Endothelial cell of umbilical vein (primary cell): ENCODE data around the gene WDR82. TPM values are rescaled to one million over a fixed set of nuclear protein-coding genes. Genes with fewer than 3 reads are reported as not detected.

Experiments
- BruUV-seq: library from RNA; stranded (reverse); fragments of 400-500 nt; replicated peaks from 2 replicates; lab custom pipeline; 2021; lab: Mats Ljungman, UMichigan
- CTCF ChIA-PET: fragments of 300-600, 350-600 bp; sonication (Branson Sonifier 250); formaldehyde crosslinking; loops from one replicate; lab custom pipeline; 2021; ENCODE audit warnings: antibody characterized with exemption, inconsistent platforms; lab: Charles Lee
- POLR2A ChIA-PET: fragments of 300-600, 350-600 bp; sonication (Branson Sonifier 250); formaldehyde crosslinking; loops from one replicate; lab custom pipeline; 2021; ENCODE audit warnings: antibody characterized with exemption, inconsistent platforms; lab: Charles Lee
- DNase-seq: peaks from one replicate; pipeline ENCODE4 v3.0.0-alpha.2; 2011; ENCODE audit warnings: low read depth, low spot score
- FAIRE-seq: peaks from 2 replicates; lab custom pipeline; 2011; peaks lifted over from hg19 to GRCh38; lab: Jason Lieb, UNC
- H2AFZ ChIP-seq: 2 replicates; pipeline ENCODE4 v1.6.0; 2012; ENCODE audit warnings: low read depth, low read length, control low read depth, inconsistent platforms
- H3K27ac ChIP-seq: 2 replicates; pipeline ENCODE4 v1.5.1; 2011; ENCODE audit warnings: low read depth, mild to moderate bottlenecking, control low read depth, low read length, moderate library complexity; ENCODE audit not compliant: insufficient read depth
- H3K27me3 ChIP-seq, 2 experiments: 2 replicates each; pipeline versions ENCODE4 v1.6.0 to v1.6.1; 2011; ENCODE audit warnings: low read length in 2 of 2, mixed read lengths in 1 of 2; ENCODE audit not compliant: control insufficient read depth in 2 of 2, insufficient read depth in 2 of 2
- H3K36me3 ChIP-seq, 2 experiments: 2 replicates in 1 of 2; 3 replicates in 1 of 2; pipeline ENCODE4 v1.5.1; 2011; ENCODE audit warnings: low read length in 2 of 2, mild to moderate bottlenecking in 1 of 2, moderate library complexity in 1 of 2; ENCODE audit not compliant: control insufficient read depth in 2 of 2, insufficient read depth in 2 of 2; ENCODE audit errors: extremely low read depth in 1 of 2
- H3K4me1 ChIP-seq: 3 replicates; pipeline ENCODE4 v1.5.1; 2011; ENCODE audit warnings: mild to moderate bottlenecking, low read length; ENCODE audit not compliant: control insufficient read depth, insufficient read depth; ENCODE audit errors: extremely low read depth
- H3K4me2 ChIP-seq: 2 replicates; pipeline ENCODE4 v1.6.1; 2011; ENCODE audit warnings: low read length, control low read depth, mixed read lengths; ENCODE audit not compliant: insufficient read depth
- H3K4me3 ChIP-seq, 3 experiments: fragments of 200-600 bp in 1 of 3; sonication (generic), shearing (Covaris generic) in 1 of 3; replicated peaks in 1 of 3; 2 replicates each; pipeline ENCODE4 v1.5.1; 2011 to 2016; ENCODE audit warnings: control low read depth in 3 of 3, low read length in 3 of 3, mild to moderate bottlenecking in 2 of 3, inconsistent platforms in 1 of 3, low read depth in 1 of 3, moderate library complexity in 1 of 3; ENCODE audit not compliant: insufficient read depth in 1 of 3
- H3K79me2 ChIP-seq: 2 replicates; pipeline ENCODE4 v1.6.0; 2012; ENCODE audit warnings: low read length, inconsistent platforms; ENCODE audit not compliant: control insufficient read depth, insufficient read depth
- H3K9ac ChIP-seq: replicated peaks from 2 replicates; pipeline ENCODE3; 2011; ENCODE audit warnings: low read length, control low read depth; ENCODE audit not compliant: insufficient read depth; ENCODE audit errors: extremely low read depth
- H3K9me1 ChIP-seq: replicated peaks from 3 replicates; pipeline ENCODE4 v1.6.0; 2011; ENCODE audit warnings: mild to moderate bottlenecking, low read length; ENCODE audit not compliant: control insufficient read depth, insufficient read depth; ENCODE audit errors: extremely low read depth
- H3K9me3 ChIP-seq: replicated peaks from 2 replicates; pipeline ENCODE4 v1.5.1; 2012; ENCODE audit warnings: low read length, inconsistent platforms; ENCODE audit not compliant: control insufficient read depth, insufficient read depth
- H4K20me1 ChIP-seq: replicated peaks from 2 replicates; pipeline ENCODE3; 2011; ENCODE audit warnings: mild to moderate bottlenecking, low read length; ENCODE audit not compliant: control insufficient read depth, insufficient read depth; ENCODE audit errors: extremely low read depth
- EZH2 ChIP-seq: IDR thresholded peaks from 2 replicates; pipeline ENCODE4 v1.6.1; 2012; ENCODE audit warnings: borderline replicate concordance, low read depth, mild to moderate bottlenecking, moderate library complexity, low read length, inconsistent platforms; ENCODE audit not compliant: severe bottlenecking
- FOS ChIP-seq: IDR thresholded peaks from 2 replicates; pipeline ENCODE4 v1.6.1; 2011; ENCODE audit warnings: mild to moderate bottlenecking, low read length, moderate library complexity, borderline replicate concordance; ENCODE audit not compliant: insufficient read depth
- GATA2 ChIP-seq: IDR thresholded peaks from 2 replicates; pipeline ENCODE4 v1.7.0; 2011; ENCODE audit warnings: low read depth, mild to moderate bottlenecking, moderate library complexity, mixed read lengths, low read length; ENCODE audit not compliant: insufficient read length, insufficient read depth
- JUN ChIP-seq: IDR thresholded peaks from 2 replicates; pipeline ENCODE4 v1.6.1; 2011; ENCODE audit warnings: borderline replicate concordance, low read depth; ENCODE audit not compliant: insufficient read length, insufficient read depth
- MAX ChIP-seq: IDR thresholded peaks from 2 replicates; pipeline ENCODE4 v1.6.1; 2011; ENCODE audit not compliant: insufficient read depth, insufficient read length
- MYC ChIP-seq: IDR thresholded peaks from one replicate; pipeline ENCODE4 v1.6.1; 2011; ENCODE audit warnings: mild to moderate bottlenecking, low read depth, low read length
- POLR2A ChIP-seq: IDR thresholded peaks from 2 replicates; pipeline ENCODE4 v1.6.1; 2012; ENCODE audit warnings: low read depth, mild to moderate bottlenecking, control low read depth, low read length
- POLR2AphosphoS5 ChIP-seq: IDR thresholded peaks from 2 replicates; pipeline ENCODE4 v1.6.1; 2012; ENCODE audit warnings: low read depth, mild to moderate bottlenecking, control low read depth, low read length, moderate library complexity; ENCODE audit not compliant: insufficient read depth
- dilution Hi-C: fragments of 300-500 bp; cut with MboI; formaldehyde crosslinking; loops from one replicate; pipeline ENCODE4 v1.15.0; 2019; ENCODE audit warnings: low sequenced_read_pairs; ENCODE audit not compliant: extremely low pct_ligation_motif_present
- intact Hi-C: fragments of 100-400 bp; cut with micrococcal nuclease; formaldehyde crosslinking; loops from one replicate; pipeline ENCODE4 v1.10.0; 2022
- polyA plus RNA-seq, 4 experiments: library from polyadenylated mRNA; depleted of rRNA in 3 of 4; stranded (reverse) in 3 of 4; unstranded in 1 of 4; fragments of >200 nt; gene quantifications; 2 replicates each; pipeline versions ENCODE4 v1.2.1 to v1.2.3, GENCODE V29; 2011 to 2012; ENCODE audit warnings: missing spikeins in 1 of 4
- total RNA-seq: library from RNA; stranded (reverse); gene quantifications from 2 replicates; pipeline ENCODE4 v1.2.3, GENCODE V29; 2021
- TF ChIP-seq, protein P1 (sequence below), 2 donors: IDR thresholded peaks; 1 replicate in 1 of 2; 2 replicates in 1 of 2; pipeline ENCODE4 v1.5.1; 2011; ENCODE audit warnings: low read length in 2 of 2, mild to moderate bottlenecking in 2 of 2, moderate library complexity in 2 of 2, control low read depth in 1 of 2, inconsistent platforms in 1 of 2, low read depth in 1 of 2; ENCODE audit not compliant: insufficient read depth in 1 of 2; ENCODE audit errors: extremely low read depth in 1 of 2

The WDR82 gene
- total and polyA plus RNA-seq, 2 donors (not counting 3 experiments of a cell fraction or from before 2014, with no cell fraction given): 39.9 to 71.3 TPM

DNA sequence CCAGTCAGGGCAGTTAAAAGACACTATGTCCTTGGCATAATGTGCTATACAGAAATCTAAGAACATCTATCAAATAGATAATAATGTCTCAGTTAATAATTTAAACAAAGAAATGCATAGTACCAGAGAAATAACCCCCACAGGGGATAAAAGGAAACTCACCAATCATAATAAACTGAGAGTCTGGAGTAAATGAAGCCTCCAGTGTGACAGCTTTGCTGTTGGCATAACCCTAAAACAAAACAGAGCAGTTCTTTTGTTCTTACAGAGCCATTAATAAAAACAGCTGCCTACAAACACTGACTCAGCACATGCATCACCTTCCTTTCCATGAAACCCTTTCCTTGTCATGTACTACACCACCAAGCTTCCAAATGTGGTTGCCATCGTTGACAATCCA is 19.4 kb downstream of the WDR82 start:
- FAIRE-seq (peak; percentile 71), DNase-seq (peak; percentile 73)
- H3K4me3 ChIP-seq: no peak overlapping the region
- intact Hi-C loops (loop anchor here (1.0 kb wide), 1 partner anchor 11 kb away; no protein-coding TSS in a partner anchor), dilution Hi-C loops (no loop called here)
- no peaks in the 10 kb centered on the region for H3K9me1 ChIP-seq
- peaks cover 54% of the 10 kb centered on the region for H3K79me2 ChIP-seq
- peak; percentile 71 for TF ChIP-seq FOS
- no peak for TF ChIP-seq EZH2
- TF ChIP-seq, protein P1, sequence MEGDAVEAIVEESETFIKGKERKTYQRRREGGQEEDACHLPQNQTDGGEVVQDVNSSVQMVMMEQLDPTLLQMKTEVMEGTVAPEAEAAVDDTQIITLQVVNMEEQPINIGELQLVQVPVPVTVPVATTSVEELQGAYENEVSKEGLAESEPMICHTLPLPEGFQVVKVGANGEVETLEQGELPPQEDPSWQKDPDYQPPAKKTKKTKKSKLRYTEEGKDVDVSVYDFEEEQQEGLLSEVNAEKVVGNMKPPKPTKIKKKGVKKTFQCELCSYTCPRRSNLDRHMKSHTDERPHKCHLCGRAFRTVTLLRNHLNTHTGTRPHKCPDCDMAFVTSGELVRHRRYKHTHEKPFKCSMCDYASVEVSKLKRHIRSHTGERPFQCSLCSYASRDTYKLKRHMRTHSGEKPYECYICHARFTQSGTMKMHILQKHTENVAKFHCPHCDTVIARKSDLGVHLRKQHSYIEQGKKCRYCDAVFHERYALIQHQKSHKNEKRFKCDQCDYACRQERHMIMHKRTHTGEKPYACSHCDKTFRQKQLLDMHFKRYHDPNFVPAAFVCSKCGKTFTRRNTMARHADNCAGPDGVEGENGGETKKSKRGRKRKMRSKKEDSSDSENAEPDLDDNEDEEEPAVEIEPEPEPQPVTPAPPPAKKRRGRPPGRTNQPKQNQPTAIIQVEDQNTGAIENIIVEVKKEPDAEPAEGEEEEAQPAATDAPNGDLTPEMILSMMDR (IDR thresholded peaks at IDR 0.05; ENCODE audit: extremely low read depth in 1 of 2, insufficient read depth in 1 of 2, low read depth in 1 of 2, low read length in 2 of 2): no peak
- TF ChIP-seq MAX: no peak
- H2AFZ ChIP-seq: no peak overlapping the region
- no TSS peak for BruUV-seq
- peaks cover 51% of the 10 kb centered on the region in 2 experiments for H3K36me3 ChIP-seq
- peaks cover 15% of the 10 kb centered on the region for H3K4me1 ChIP-seq
- H3K9me3 ChIP-seq: no peaks in the 10 kb centered on the region
- peak overlapping the region; percentile 54 for H3K27ac ChIP-seq
- no peak overlapping the region for H3K4me2 ChIP-seq
- no peaks in the 10 kb centered on the region for H4K20me1 ChIP-seq
- H3K27me3 ChIP-seq: no peaks in the 10 kb centered on the region
- ChIA-PET CTCF (interaction anchor here (0.9 to 4.2 kb wide), 11 partner anchors 12 to 187 kb away, joined by 3 to 25 read pairs (median 5); partner anchors contain the start of genes PPM1M, TWF2 and WDR82), POLR2A (interaction anchor here (0.9 kb wide), 1 partner anchor 20 kb away, joined by 5 read pairs; the partner anchor contains the start of gene WDR82)
- H3K9ac ChIP-seq: no peak overlapping the region

DNA sequence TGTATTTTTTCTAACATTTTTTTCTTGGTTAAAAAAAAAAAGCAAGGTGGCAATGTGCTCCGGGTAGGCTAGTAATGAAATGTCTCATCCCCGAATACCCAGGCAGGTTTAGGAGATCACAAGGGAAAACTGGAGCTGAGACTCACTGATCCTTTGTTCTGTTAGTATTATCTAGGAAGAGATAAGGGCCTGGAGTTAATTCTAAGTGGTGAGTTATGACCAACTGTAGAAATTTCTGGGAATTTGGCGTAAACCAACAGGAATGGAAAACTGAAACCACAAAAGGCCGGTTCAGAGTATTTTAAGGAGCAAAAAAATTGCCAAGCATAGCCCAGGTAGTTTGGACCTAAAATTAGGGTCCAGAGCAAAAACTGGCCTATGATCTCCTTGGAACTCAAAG is 20.5 kb downstream of the WDR82 start:
- H3K79me2 ChIP-seq: peaks cover 44% of the 10 kb centered on the region
- no peaks in the 10 kb centered on the region for H3K9me1 ChIP-seq
- DNase-seq (no peak), FAIRE-seq (no peak)
- BruUV-seq: no TSS peak
- H3K9me3 ChIP-seq: no peaks in the 10 kb centered on the region
- no peak overlapping the region for H3K4me2 ChIP-seq
- H3K27ac ChIP-seq: no peak overlapping the region
- H3K36me3 ChIP-seq: peaks cover 46 to 55% of the 10 kb centered on the region in 2 experiments
- intact Hi-C loops: no loop called here
- dilution Hi-C loops: no loop called here
- H3K4me3 ChIP-seq: no peak overlapping the region
- H4K20me1 ChIP-seq: no peaks in the 10 kb centered on the region
- peaks cover 18% of the 10 kb centered on the region for H3K4me1 ChIP-seq
- POLR2A ChIA-PET: no interaction called here
- no peak overlapping the region for H3K9ac ChIP-seq
- H2AFZ ChIP-seq: no peak overlapping the region
- CTCF ChIA-PET: interaction anchor here (1.7 to 4.2 kb wide), 3 partner anchors 13 to 21 kb away, joined by 6 to 25 read pairs (median 14); partner anchors contain the start of gene WDR82
- H3K27me3 ChIP-seq: no peaks in the 10 kb centered on the region
- TF ChIP-seq GATA2: no peak
- no peak for TF ChIP-seq POLR2AphosphoS5
- TF ChIP-seq MAX: no peak
- TF ChIP-seq MYC: no peak
- TF ChIP-seq FOS: no peak
- no peak for TF ChIP-seq POLR2A
- TF ChIP-seq JUN: no peak
- TF ChIP-seq, protein P1 (IDR thresholded peaks at IDR 0.05; ENCODE audit: extremely low read depth in 1 of 2, insufficient read depth in 1 of 2, low read depth in 1 of 2, low read length in 2 of 2): no peak
- TF ChIP-seq EZH2: no peak
